ENCODE results near the gene LZTR1.
A peak's percentile ranks its signal among the peaks of the same experiment; 100 is the strongest.

The LZTR1 gene

DNA sequence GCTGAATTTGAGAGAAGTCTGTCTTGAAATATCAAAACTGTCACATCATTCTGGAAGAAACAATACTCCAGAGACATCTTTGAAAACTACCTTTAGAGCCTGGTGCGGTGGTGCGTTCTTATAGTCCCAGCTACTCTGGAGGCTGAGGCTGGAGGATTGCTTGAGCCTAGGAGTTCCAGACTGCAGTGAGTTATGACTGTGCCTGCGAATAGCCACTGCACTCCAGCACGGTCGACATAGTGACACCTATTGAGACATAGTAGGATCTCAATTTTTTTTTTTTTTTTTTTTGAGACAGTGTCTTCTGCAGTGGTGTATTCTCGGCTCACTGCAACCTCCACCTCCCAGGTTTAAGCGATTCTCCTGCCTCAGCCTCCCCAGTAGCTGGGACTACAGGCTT, 26.5 kb upstream of the LZTR1 start:
- no peaks in the 10 kb centered on the region for H3K27me3 ChIP-seq (ENCODE audit: insufficient read depth, low read length)
- no peaks in the 10 kb centered on the region for H3K9me3 ChIP-seq (ENCODE audit: low read length)
- no peak overlapping the region for H2AFZ ChIP-seq (ENCODE audit: low read depth, low read length)
- no peak overlapping the region for H3K4me3 ChIP-seq (ENCODE audit: low read length)
- no peaks in the 10 kb centered on the region for H3K4me1 ChIP-seq (ENCODE audit: insufficient read depth, low read length)
- H3K36me3 ChIP-seq (ENCODE audit: insufficient read depth, low read length), result peaks cover 34% of the 10 kb centered on the region

GRCh38 chr22:20956258-20957101, 25.6 kb upstream of the LZTR1 start:
- Histone ChIP-seq H3K27me3 (ENCODE audit: insufficient read depth, low read length) (no peaks in the 10 kb centered on the region), H3K4me3 (ENCODE audit: low read length) (no peak overlapping the region), H3K36me3 (ENCODE audit: insufficient read depth, low read length) (peaks cover 25% of the 10 kb centered on the region), H2AFZ (ENCODE audit: low read depth, low read length) (no peak overlapping the region), H3K9me3 (ENCODE audit: low read length) (no peaks in the 10 kb centered on the region), H3K4me1 (ENCODE audit: insufficient read depth, low read length) (no peaks in the 10 kb centered on the region)

DNA sequence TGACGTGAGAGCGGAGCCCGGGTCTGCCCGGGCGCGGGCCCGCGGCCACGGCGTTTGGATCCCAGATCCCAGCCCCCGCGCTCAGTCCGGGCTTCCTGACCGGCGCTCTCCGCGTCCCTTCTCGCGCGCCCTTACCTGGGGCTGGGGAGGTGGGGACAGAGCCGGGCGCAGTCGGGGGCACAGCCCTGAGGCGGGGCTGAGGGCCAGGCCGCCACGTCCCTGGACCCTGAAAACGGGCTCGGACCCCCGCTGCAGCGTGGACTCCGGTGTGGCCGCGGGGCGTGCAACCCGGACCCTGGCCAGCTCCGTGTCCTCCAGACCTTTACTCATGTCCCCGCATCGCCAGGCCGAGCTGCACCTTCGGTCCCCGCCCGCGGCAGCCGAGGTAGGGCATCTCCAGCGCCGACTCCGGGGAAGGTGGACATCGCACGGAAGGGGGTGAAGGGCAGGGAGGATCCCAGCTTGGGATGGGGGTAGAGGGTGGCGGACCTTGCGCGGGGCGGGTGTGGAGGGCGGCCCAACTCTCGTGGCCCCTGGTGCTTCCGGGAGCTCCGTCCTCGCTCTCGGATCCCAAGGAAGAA, 24.9 kb upstream of the LZTR1 start:
- H3K27me3 ChIP-seq (ENCODE audit: insufficient read depth, low read length), result no peaks in the 10 kb centered on the region
- no peaks in the 10 kb centered on the region for H3K4me1 ChIP-seq (ENCODE audit: insufficient read depth, low read length)
- no peak overlapping the region for H2AFZ ChIP-seq (ENCODE audit: low read depth, low read length)
- H3K9me3 ChIP-seq (ENCODE audit: low read length), result no peaks in the 10 kb centered on the region
- peaks cover 19% of the 10 kb centered on the region for H3K36me3 ChIP-seq (ENCODE audit: insufficient read depth, low read length)
- H3K4me3 ChIP-seq (ENCODE audit: low read length), result no peak overlapping the region

- no peaks in the 10 kb centered on the region for H3K4me1 ChIP-seq (ENCODE audit: insufficient read depth, low read length)
- H3K27me3 ChIP-seq (ENCODE audit: insufficient read depth, low read length), result peaks cover 5% of the 10 kb centered on the region
- H3K4me3 ChIP-seq (ENCODE audit: low read length), result no peak overlapping the region
- no peak overlapping the region for H2AFZ ChIP-seq (ENCODE audit: low read depth, low read length)
- H3K36me3 ChIP-seq (ENCODE audit: insufficient read depth, low read length), result peaks cover 13% of the 10 kb centered on the region
- no peaks in the 10 kb centered on the region for H3K9me3 ChIP-seq (ENCODE audit: low read length)
These were observed 24.2 kb upstream of the LZTR1 start for GRCh38 chr22:20957683-20958431.

DNA sequence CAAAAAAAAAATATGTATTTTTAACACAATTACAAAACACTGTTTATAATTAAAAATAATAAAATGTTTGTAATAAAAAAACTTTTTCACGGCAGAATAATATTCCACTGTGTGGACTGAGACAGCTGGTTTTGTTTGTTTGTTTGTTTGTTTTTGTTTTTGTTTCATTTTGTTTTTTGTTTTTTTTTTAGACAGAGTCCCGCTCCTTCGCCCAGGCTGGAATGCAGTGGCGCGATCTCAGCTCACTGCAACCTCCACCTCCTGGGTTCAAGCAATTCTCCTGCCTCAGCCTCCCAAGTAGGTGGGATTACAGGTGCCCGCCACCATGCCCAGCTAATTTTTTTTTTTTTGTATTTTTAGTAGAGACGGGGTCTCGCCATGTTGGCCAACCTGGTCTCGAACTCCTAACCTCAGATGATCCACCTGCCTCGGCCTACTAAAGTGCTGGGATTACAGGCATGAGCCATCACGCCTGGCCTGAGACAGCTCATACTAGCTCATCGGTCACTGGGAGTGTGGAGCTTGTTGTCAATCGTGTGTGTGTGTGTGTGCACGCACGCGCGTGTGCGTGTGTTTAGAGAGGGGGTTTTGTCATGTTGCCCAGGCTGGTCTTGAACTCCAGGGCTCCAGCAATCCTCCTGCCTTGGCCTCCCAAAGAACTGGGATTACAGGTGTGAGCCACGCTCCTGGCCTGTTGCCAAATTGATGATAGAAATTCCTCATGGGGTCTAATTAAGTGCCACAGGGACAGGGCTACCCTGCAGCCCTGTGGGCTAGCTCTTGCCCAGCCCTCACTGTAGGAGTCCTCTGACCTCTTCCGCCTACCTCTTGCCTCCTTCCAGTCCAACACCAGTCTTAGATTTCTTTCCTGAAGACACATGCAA, 22.3 kb upstream of the LZTR1 start:
- H3K4me3 ChIP-seq (ENCODE audit: low read length), result no peak overlapping the region
- H3K27me3 ChIP-seq (ENCODE audit: insufficient read depth, low read length), result peaks cover 23% of the 10 kb centered on the region
- H3K9me3 ChIP-seq (ENCODE audit: low read length), result no peaks in the 10 kb centered on the region
- no peak overlapping the region for H2AFZ ChIP-seq (ENCODE audit: low read depth, low read length)
- peaks cover 7% of the 10 kb centered on the region for H3K4me1 ChIP-seq (ENCODE audit: insufficient read depth, low read length)
- no peaks in the 10 kb centered on the region for H3K36me3 ChIP-seq (ENCODE audit: insufficient read depth, low read length)

DNA sequence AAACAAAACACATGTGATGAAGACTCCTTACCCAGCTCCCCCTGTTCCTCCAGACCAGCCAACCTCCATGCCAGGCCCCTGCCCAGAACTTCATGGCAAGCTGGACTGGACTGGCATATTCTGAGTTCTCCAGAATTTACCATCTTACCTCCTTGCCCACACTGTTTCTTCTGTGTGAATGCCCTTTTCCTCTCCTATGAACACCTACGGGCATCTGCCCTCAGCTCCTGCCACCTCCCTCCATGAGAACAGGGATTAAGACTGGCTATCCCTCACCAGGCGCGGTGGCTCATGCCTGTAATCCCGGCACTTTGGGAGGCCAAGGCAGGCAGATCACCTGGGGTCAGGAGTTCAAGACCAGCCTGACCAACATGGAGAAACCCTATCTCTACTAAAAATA, 21.5 kb upstream of the LZTR1 start:
- Histone ChIP-seq H3K4me3 (ENCODE audit: low read length) (no peak overlapping the region), H3K9me3 (ENCODE audit: low read length) (no peaks in the 10 kb centered on the region), H3K4me1 (ENCODE audit: insufficient read depth, low read length) (peaks cover 7% of the 10 kb centered on the region), H3K27me3 (ENCODE audit: insufficient read depth, low read length) (peaks cover 29% of the 10 kb centered on the region), H3K36me3 (ENCODE audit: insufficient read depth, low read length) (no peaks in the 10 kb centered on the region), H2AFZ (ENCODE audit: low read depth, low read length) (no peak overlapping the region)

- Histone ChIP-seq H2AFZ (ENCODE audit: low read depth, low read length) (no peak overlapping the region), H3K36me3 (ENCODE audit: insufficient read depth, low read length) (no peaks in the 10 kb centered on the region), H3K4me3 (ENCODE audit: low read length) (no peak overlapping the region), H3K4me1 (ENCODE audit: insufficient read depth, low read length) (peaks cover 13% of the 10 kb centered on the region), H3K27me3 (ENCODE audit: insufficient read depth, low read length) (peaks cover 35% of the 10 kb centered on the region), H3K9me3 (ENCODE audit: low read length) (no peaks in the 10 kb centered on the region)
These were observed 19.6 kb upstream of the LZTR1 start for GRCh38 chr22:20962491-20962945.

GRCh38 chr22:20963201-20964052, 18.7 kb upstream of the LZTR1 start:
- Histone ChIP-seq H3K9me3 (ENCODE audit: low read length) (no peaks in the 10 kb centered on the region), H3K4me1 (ENCODE audit: insufficient read depth, low read length) (peaks cover 21% of the 10 kb centered on the region), H3K27me3 (ENCODE audit: insufficient read depth, low read length) (peaks cover 35% of the 10 kb centered on the region), H3K4me3 (ENCODE audit: low read length) (no peak overlapping the region), H3K36me3 (ENCODE audit: insufficient read depth, low read length) (no peaks in the 10 kb centered on the region), H2AFZ (ENCODE audit: low read depth, low read length) (no peak overlapping the region)

DNA sequence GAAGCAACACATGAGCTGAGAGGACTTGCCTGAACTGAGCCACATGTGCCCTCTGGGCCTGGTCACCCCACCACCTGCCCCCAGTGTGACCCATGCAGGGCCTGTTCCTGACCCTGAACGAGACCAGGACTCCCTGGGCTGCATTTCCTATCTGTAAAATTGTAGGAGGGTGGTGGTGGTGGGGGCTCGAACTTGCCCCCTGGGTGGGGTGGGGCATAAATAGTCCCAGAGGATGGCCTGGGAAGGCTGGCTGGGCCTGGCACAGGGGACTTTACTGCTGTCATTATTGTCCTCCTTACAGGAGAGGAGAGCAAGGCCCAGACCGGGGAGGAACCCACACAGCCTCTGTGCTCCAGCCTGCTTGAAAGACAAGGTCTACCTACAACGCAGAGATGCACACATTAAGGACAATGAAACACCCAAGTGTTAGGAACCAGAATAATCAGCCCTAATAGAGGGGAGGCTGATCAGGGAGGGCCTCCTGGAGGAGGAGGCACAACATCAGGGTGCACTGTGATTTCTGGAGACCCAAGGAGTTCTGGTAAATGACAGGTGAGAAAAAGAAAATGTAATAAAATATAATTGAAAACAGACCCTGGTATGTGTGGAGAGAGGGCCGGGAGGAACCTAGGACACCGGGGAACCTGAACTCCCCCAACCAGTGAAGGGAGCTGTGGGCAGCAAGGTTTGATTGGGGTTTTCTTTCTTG, 17.9 kb upstream of the LZTR1 start:
- Histone ChIP-seq H3K4me1 (ENCODE audit: insufficient read depth, low read length) (peaks cover 21% of the 10 kb centered on the region), H3K36me3 (ENCODE audit: insufficient read depth, low read length) (no peaks in the 10 kb centered on the region), H3K9me3 (ENCODE audit: low read length) (no peaks in the 10 kb centered on the region), H2AFZ (ENCODE audit: low read depth, low read length) (no peak overlapping the region), H3K27me3 (ENCODE audit: insufficient read depth, low read length) (peaks cover 35% of the 10 kb centered on the region), H3K4me3 (ENCODE audit: low read length) (peak overlapping the region; percentile 20)

GRCh38 chr22:20964799-20965103, 17.3 kb upstream of the LZTR1 start:
- peak overlapping the region; percentile 20 for H3K4me3 ChIP-seq (ENCODE audit: low read length)
- H3K4me1 ChIP-seq (ENCODE audit: insufficient read depth, low read length), result peaks cover 21% of the 10 kb centered on the region
- H3K9me3 ChIP-seq (ENCODE audit: low read length), result no peaks in the 10 kb centered on the region
- H2AFZ ChIP-seq (ENCODE audit: low read depth, low read length), result no peak overlapping the region
- H3K27me3 ChIP-seq (ENCODE audit: insufficient read depth, low read length), result peaks cover 35% of the 10 kb centered on the region
- H3K36me3 ChIP-seq (ENCODE audit: insufficient read depth, low read length), result no peaks in the 10 kb centered on the region

DNA sequence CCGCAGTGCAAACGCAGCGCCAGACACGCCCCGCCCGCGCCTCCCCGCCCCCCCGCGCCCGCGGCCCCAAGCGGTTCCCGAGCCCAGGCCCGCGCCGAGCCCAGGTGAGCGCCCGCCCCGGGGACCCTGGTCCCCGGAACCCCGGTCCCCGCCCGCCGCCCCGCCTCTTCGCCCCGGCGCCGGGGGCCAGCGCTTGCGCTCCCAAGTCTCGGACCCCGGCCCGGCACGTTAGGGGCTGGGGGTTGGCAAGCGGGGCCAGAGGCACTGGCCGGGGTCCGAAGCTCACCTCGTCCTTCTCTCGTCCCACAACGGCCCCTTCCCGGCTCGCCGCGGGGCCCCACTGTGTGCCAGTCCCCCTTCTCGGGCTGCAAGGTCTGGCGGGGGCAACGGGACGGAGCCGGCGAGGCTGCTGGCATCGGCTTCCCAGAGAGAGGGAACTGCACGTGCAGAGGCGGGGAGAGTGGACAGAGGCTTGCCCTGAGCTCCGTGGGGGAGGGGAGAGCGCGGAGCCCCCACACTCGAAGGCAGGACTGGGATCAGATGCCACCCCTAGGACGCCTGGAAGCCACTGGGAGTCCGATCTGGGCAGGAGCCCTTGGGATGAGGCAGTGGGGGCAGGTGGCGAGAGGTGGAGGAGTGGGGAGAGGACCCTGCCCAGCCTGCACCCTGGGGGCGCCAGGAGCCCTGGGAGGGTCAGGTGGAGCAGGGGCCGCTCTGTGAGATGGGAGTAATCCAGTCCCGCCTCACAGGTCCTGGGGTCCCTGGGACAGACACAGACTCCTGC, 16.8 kb upstream of the LZTR1 start:
- Histone ChIP-seq H2AFZ (ENCODE audit: low read depth, low read length) (peak overlapping the region; percentile 62), H3K4me1 (ENCODE audit: insufficient read depth, low read length) (peaks cover 21% of the 10 kb centered on the region), H3K27me3 (ENCODE audit: insufficient read depth, low read length) (peaks cover 35% of the 10 kb centered on the region), H3K36me3 (ENCODE audit: insufficient read depth, low read length) (no peaks in the 10 kb centered on the region), H3K9me3 (ENCODE audit: low read length) (no peaks in the 10 kb centered on the region), H3K4me3 (ENCODE audit: low read length) (peak overlapping the region; percentile 7)
